ENCODE measurements around the gene RAB4A. TPM values are rescaled to one million over a fixed set of nuclear protein-coding genes. Genes with fewer than 3 reads are reported as not detected.
A peak's percentile ranks its signal among the peaks of the same experiment; 100 is the strongest.

The RAB4A gene
- total and polyA plus RNA-seq, 9 of the 15 experiments (the other 6 are each of a cell fraction or from before 2014, with no cell fraction given) = 8.3 to 61.0 (median 26.7) TPM

- no peak for TF ChIP-seq ZNF407 (IDR thresholded peaks at IDR 0.05; ENCODE audit: low read depth)
- peak; percentile 64; the same call in 1 of the 2 replicates for TF ChIP-seq BRD4 (IDR thresholded peaks at IDR 0.05)
- TF ChIP-seq PHF8 (IDR thresholded peaks at IDR 0.05; ENCODE audit: borderline replicate concordance, low read length) = peak; percentile 77; the same call in 1 of the 2 replicates
- TF ChIP-seq JUN (IDR thresholded peaks at IDR 0.05; ENCODE audit: borderline replicate concordance, low read depth, low read length) = peak; percentile 35; the same call in 1 of the 2 replicates
- TF ChIP-seq JUN (CRISPR knock-in tag; IDR thresholded peaks at IDR 0.05; ENCODE audit: borderline replicate concordance) = no peak
- TF ChIP-seq ZBTB11 (CRISPR knock-in tag; IDR thresholded peaks at IDR 0.05) = peak in 1 of 3 experiments; percentile 46; a peak in 1 of 6 replicates
- no peak for TF ChIP-seq RBM14 (IDR thresholded peaks at IDR 0.05; ENCODE audit: borderline replicate concordance, insufficient read depth, low read depth, low read length)
- TF ChIP-seq E2F4 (CRISPR knock-in tag; IDR thresholded peaks at IDR 0.05; ENCODE audit: low read depth) = no peak
- no peak for TF ChIP-seq HOXB6 (CRISPR knock-in tag; IDR thresholded peaks at IDR 0.05; ENCODE audit: borderline replicate concordance)
- no peak for TF ChIP-seq ZNF507 (tag; conservative IDR thresholded peaks at IDR 0.05)
These were observed 72.0 kb downstream of the RAB4A start, which contains the start of gene CCSAP (continued) for GRCh38 chr1:229342656-229343569.
